ENCODE results near the gene AHSG.

- TF ChIP-seq CTCF (IDR thresholded peaks at IDR 0.05), result no peak
- TF ChIP-seq POLR2A (IDR thresholded peaks at IDR 0.05), result no peak
Measured at GRCh38 chr3:186619787-186620212, 6.9 kb downstream of the AHSG start.
